ENCODE results near the gene TMEM204.
"Not testable (repeated sequence)": the region's sequence is repeated elsewhere in the genome, so short reads cannot be mapped to it uniquely, and the experiment has no call there.

Gene TMEM204

DNA sequence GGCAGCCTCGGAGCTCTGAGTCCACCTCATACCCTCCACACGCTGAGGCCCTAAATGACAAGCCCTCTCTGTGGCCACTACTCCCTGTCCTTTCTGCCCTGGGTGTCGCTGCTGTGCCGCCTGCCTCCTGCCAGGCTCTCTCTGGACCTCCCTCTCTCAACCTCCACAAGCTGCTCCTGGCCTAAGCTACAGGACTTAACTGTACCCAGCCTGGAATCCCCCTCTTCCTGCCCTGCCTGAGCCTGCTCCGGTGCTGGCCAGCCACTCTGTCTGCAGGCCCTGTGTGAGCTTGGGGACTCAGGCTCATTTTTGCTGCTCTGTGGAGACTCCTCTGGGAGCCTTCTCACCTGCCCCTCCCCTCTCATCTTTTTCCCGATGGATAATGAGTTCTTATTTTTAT is 56.9 kb downstream of the TMEM204 start:
- DNase-seq (ENCODE audit: low read depth in 4 of 4, low spot score in 1 of 4): no peak

DNA sequence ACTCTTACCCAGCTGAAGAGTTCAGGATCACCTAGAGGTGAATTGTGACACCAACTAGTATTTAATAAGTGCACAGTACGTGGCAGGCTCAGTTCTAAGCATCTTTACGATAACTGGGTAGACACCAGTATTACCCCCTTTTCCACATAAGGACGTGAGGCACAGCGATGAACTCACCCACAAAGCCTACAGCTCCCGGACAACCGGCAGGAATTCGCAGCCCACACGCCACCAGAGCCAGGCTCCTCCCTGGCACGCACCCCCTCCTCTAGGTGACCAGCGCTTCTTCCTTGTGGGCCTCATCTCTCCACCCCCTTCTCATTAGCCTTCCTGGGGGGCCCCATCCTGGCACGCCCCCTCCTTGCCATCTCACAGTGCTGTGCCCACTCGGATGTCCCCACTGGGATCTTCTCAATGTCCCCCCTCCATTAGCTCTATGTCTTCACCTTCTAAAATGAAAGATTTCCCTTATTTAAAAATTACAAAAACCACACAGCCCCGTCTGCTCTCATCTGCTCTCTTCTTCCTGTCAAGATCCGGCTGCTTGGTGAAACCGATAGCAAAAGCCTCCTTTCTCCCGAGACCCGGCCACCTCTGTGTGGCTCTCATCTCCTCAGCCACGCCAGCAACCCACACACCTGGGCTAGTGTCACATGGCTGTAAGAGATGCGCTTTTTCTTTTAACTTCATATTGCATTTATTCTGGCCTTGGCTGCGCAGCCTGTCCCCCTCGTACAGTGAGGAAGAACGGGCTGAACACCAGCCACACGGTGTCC is 57.7 kb downstream of the TMEM204 start:
- DNase-seq (ENCODE audit: low read depth in 4 of 4, low spot score in 1 of 4): no peak

DNA sequence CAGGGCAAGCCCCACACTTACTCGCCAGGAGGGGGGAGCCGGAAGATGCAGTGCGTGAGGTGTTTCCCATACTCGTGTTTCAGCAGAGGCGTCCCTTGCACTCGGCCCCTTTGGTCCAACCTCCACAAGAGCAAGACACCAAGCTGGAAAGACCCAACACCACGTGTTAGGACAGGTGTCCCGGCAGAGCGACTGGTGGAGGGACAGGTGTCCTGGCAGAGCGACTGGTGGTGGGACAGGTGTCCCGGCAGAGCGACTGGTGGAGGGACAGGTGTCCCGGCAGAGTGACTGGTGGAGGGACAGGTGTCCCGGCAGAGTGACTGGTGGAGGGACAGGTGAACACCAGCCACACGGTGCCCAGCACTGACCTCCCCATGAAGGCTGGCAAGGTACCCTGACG is 59.0 kb downstream of the TMEM204 start:
- DNase-seq (ENCODE audit: low read depth in 4 of 4, low spot score in 1 of 4): no peak

DNA sequence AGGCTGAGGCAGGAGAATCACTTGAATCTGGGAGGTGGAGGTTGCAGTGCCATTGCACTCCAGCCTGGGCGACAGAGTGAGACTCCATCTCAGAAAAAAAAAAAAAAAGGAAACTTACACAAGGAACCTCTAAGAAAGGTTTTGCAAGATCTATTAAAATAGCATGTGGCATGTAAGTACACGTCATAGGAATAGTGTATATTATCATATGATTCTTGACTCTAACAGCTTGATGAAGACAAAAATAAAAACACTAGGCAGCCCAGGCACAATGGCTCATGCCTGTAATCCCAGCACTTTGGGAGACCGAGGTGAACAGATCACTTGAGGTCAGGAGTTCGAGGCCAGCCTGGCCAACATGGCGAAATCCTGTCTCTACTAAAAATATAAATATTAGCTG is 62.0 kb downstream of the TMEM204 start:
- DNase-seq (ENCODE audit: low read depth in 4 of 4, low spot score in 1 of 4): not testable (repeated sequence)

DNA sequence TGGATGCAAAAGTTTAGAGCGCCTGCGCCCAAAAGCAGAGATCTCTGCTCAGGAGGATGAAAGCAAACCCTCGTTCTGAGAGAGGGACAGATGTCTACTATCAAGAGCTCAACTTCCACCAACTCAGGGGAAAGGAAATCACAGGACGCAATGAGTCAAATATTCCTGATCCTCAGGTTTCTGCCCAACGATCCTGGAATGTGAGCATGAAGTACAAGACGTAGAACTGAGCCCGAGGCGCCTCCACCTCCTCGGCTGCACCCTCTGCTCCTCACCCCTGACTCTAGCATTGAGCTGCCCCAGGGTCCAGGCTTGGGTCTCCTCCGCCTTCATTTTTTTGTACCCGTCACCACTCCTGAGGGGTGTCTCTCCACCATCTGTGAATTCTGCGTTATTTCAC is 63.0 kb downstream of the TMEM204 start:
- DNase-seq (ENCODE audit: low read depth in 4 of 4, low spot score in 1 of 4): no peak

DNA sequence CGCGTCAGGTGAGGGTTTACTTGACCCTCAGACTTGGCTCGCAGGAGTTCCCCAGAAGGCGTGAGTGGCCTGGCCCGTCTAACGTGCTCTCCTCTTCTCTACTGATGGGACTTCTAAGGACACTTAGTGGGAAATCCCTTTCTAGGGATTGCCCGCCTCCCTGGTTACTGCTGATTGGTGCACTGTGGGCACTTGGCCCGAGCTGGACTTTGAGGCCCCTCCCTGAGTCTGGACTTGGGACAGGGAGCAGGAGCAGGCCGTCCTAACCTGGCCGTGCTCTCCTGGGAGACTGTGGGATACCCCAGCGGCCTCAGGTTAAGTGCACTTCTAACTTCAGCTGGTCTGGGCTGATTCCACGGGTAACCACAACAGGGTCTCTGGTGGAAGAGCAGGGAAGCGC is 63.7 kb downstream of the TMEM204 start:
- no peak for DNase-seq (ENCODE audit: low read depth in 4 of 4, low spot score in 1 of 4)

DNA sequence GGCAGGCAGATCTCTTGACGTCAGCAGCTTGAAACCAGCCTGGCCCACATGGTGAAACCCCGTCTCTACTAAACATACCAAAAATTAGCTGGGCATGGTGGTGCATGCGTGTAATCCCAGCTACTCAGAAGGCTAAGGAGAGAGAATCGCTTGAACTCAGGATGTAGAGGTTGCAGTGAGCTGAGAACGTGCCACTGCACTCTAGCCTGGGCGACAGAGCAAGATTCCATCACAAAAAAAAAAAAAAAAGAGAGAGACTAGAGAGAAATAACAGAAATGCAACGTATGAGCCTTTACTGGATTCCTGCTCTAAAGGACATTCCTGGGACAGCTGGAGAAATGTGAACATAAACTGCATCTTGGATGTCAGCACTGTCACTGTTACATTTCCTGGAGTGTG is 67.6 kb downstream of the TMEM204 start:
- DNase-seq (ENCODE audit: low read depth in 4 of 4, low spot score in 1 of 4): no peak

DNA sequence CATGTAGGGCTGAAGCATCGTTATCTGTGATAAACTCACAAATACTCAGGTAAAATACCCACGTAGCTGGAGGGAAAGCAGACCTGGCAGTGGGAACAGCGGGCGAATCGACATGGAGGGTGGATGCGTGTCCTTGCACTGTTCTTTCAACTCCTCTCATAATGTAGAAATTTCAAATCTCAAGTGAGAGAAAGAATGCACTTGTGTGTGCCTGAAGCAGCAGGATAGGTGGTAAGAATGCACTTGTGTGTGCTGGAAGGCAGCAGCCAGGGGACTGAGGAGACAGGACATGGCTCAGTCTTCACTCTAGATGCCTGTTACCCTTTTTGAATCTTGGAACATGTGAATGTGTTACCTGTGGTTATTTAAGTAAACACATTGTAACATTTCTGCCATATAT is 68.0 kb downstream of the TMEM204 start:
- DNase-seq (ENCODE audit: low read depth in 4 of 4, low spot score in 1 of 4): no peak

DNA sequence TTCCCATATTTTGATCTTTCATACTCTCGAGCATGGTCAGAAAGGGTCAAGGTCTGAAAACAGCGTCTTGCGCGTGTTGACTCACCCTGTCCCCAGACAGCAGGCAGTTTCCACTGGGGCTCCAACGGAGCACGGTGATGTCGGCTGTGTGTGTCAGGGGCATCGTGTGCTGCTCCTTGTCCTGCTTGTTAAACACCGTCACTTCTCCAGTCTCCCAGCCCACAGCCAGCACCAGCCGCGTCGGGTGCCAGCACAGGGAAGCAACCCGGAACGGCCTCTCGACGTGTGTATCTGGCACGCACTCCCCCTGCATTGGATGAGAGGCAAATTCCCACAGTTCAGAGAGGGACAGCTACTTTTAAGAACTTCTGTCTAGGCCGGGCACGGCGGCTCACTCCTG is 68.8 kb downstream of the TMEM204 start:
- DNase-seq (ENCODE audit: low read depth in 4 of 4, low spot score in 1 of 4): no peak

Data from stimulated activated CD4-positive, alpha-beta T cell treated with anti-CD3 and anti-CD28 coated beads, Interleukin-1b, Interleukin-23, amount 100 ng/mL, for 24 hours (primary cell).